Posterior cingulate gyrus (tissue), 11 donors: ENCODE results near the gene TMEM186.
"Not testable (repeated sequence)": the region's sequence is repeated elsewhere in the genome, so short reads cannot be mapped to it uniquely, and the experiment has no call there.

Experiments
- DNase-seq, 10 donors: peaks; one replicate each; pipeline versions ENCODE4 v3.0.0 to v3.0.0-alpha.2; 2020 to 2021; ENCODE audit warnings: mixed read lengths in 3 of 10
- intact Hi-C: fragments of 100-400 bp; cut with DNase I; formaldehyde crosslinking; loops from one replicate; pipeline ENCODE4 v1.15.1; 2023

TMEM186 gene, protein sequence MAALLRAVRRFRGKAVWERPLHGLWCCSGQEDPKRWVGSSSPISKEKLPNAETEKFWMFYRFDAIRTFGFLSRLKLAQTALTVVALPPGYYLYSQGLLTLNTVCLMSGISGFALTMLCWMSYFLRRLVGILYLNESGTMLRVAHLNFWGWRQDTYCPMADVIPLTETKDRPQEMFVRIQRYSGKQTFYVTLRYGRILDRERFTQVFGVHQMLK

DNA sequence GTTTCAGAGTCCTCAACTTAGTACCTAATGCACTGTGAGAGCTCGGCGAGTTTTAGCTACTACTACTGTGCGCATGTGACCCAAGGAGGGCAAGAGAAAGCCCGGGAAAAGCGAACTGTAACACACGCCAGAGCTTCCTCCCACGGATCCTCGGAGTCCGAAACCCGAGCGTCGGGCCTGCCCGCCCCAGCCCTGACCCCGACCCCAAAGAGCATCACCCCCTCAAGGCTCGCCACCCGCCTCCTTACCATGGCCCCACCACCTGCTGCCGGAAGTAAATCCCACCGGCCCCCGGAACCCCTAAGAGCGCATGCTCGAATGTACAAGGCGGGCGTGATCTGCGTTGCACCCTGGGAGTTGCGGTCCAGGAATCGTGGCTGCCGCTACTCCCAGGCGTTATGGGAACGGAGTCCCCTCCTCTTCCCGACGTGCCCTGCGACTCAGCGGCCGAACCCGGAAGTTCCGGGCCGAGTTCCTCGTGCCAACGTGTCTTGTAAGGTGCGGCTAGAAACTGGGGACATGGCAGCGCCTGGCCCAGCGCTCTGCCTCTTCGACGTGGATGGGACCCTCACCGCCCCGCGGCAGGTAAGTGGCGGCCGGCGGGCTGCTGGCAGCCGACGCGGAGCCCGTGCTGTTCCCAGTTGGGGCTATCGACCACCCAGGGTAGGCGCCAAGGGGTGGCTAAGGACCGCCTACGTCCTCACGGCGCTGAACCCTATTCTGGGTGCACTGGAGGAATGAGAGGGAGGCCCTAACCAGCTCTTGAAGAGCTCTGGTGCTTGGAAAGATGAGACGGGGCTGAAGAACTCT lies at the start of gene TMEM186, which contains the start of gene PMM2:
Gene TMEM186 (minus strand): TSS at position 276 of the 810 bp plus-strand sequence. CDS start 25 bp downstream, at position 251.
Gene PMM2 (plus strand): TSS at position 476 of the 810 bp plus-strand sequence. CDS start 44 bp downstream, at position 520.
- peak; percentile 98 to 100 (median 98) for DNase-seq
- intact Hi-C loops, result loop anchor here (5.0 kb wide), 3 partner anchors 65 to 125 kb away; partner anchors contain the start of genes ABAT and LITAFD

GRCh38 chr16:8847145-8847544 lies 49.7 kb upstream of the TMEM186 start:
- DNase-seq, result peak in 2 of 10 donors; percentile 37 to 39

DNA sequence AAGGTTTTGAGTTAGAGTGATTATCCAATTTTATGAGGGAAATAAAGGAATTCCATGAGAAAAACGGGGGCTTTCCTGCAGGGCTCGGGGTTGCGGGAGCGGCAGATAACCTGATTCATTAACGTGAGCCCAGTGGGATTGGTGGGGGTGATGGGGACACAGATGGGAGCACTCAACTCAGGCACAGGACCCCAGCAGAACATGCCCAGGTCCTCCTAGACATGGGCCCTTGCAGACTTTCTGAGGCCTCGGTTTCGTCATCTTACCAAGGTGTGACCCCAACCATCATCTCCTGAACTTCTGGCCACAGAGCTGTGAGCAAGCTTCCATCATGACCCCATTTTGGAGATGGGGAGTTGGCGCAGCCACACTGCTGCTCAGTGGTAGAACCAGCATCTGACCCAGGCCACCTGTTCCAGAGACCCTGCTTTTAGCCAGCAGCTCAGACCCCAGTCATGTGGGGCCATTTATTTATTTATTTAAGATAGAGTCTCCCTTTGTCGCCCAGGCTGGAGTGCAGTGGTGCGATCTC lies 49.0 kb upstream of the TMEM186 start:
- peak in 2 of 10 donors; percentile 36 to 56 for DNase-seq
- intact Hi-C loops, result no loop called here

More at GRCh38 chr16:8847145-8847544, 49.7 kb upstream of the TMEM186 start:
- intact Hi-C loops, result no loop called here

GRCh38 chr16:8845699-8846298 lies 48.4 kb upstream of the TMEM186 start:
- intact Hi-C loops, result no loop called here

GRCh38 chr16:8843296-8843695 lies 45.9 kb upstream of the TMEM186 start:
- DNase-seq, intact Hi-C loops: not testable (repeated sequence)

More at GRCh38 chr16:8845699-8846298, 48.4 kb upstream of the TMEM186 start:
- peak in 2 of 10 donors; percentile 26 to 71 for DNase-seq

GRCh38 chr16:8842016-8842415 lies 44.6 kb upstream of the TMEM186 start:
- intact Hi-C loops, DNase-seq: not testable (repeated sequence)

- DNase-seq, intact Hi-C loops: not testable (repeated sequence)
Measured at GRCh38 chr16:8837594-8837993, 40.2 kb upstream of the TMEM186 start.

DNA sequence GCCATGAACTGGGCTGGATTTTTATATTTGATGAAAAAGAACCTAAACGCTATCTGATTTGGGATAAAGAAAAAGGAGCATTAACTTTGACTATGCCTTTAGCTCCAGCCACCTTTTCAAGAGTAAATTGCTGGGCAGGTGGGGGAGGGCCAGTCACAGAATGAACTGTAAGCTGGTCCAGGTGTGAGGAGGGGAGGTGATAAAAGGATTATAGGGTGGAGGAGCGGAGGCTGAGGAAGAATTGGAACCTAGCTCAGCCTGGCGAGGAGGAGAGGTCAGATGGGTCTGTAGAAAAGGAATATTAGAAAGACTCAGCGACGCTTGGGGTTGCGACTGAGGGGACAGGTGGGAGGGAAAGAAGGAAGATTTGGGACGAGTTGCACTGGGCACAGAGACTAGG lies 39.4 kb upstream of the TMEM186 start:
- DNase-seq, intact Hi-C loops: not testable (repeated sequence)

DNA sequence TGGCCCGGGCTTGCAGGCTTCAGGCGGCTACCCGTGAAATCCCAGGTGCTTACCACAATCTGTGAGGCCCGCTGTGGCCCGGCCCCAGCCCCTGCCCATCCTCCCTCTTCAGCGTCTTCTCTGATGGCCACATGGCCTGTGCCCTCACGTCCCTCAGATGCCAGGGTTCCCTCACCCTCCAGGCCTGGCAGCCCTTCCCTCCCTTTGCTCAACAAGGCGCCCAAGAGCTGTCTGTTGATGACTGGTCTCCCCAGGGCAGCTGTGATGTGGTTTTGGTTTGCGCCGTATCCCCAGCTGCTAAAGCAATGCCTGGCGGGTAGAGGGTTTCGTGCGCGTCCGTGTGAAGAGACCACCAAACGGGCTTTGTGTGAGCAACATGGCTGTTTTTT lies 35.3 kb upstream of the TMEM186 start:
- no peak for DNase-seq
- intact Hi-C loops, result no loop called here

- DNase-seq, result no peak
- intact Hi-C loops, result no loop called here
Measured at GRCh38 chr16:8831871-8832716, 34.7 kb upstream of the TMEM186 start.

DNA sequence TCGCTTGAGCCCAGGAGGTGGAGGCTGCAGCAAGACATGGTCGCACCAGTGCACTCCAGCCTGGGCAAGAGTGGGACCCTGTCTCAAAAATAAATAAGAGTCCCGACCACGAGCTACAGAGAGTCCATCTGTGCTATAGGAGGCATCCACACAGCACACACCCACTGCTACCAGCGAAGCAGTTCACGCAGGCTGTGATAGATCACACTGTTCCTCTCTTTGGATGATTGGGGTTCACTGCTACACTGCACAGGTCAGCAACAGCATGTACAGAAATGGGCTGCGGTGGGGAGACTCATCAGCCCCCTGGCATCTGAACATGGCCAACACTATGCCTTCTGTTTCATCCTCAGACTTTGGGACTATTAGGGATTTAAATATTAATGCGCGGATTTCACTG lies 34.0 kb upstream of the TMEM186 start:
- DNase-seq, result no peak
- intact Hi-C loops, result no loop called here

GRCh38 chr16:8828541-8829165 lies 31.2 kb upstream of the TMEM186 start:
- DNase-seq, result no peak
- intact Hi-C loops, result no loop called here

GRCh38 chr16:8826278-8826879 lies 28.9 kb upstream of the TMEM186 start:
- DNase-seq, result no peak
- intact Hi-C loops, result no loop called here

DNA sequence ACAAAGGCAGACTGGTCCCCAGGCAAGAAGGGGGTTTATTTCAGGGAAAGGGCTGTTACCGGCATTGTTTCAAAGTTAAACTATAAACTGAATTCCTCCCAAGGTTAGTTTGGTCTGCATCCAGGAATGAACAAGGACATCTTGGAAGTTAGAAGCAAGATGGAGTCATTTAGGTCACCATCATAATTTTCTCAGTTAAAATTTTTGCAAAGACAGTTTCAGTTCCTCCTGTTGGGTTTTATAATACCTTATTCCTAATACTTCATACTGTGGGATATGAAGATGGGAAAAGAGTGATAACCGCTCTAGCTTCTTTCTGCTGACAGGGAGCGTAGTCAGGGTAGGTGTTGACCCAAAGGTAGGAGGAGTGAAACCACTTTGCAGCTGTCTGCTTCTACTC lies 25.0 kb upstream of the TMEM186 start:
- no peak for DNase-seq
- intact Hi-C loops, result no loop called here

DNA sequence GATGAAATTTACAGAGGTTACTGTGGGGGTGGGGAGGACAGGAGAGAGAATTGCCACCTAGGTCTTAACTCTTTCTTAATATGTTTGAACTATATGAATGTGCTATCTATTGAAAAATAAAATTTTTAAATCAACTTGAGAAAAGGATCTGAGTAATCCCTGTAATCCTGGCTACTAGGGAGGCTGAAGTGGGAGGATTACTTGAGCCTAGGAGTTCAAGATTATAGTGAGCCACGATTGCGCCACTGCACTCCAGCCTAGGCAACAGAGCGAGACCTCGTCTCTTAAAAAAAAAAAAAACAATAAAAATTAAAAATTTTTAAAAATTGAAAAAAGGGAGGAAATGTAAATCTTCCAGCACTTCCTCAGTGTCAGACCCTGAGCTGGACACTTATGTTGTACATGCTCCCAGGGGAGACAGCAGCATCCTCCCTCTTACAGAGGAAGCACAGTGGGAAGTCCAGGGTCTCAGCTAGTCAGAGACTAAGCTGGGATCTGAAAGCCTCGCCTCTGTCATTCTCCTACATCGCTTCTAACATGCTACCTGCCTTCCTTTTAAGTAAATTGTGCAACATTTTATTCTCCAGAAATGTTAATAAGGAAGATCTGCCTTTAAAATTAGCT lies 22.1 kb upstream of the TMEM186 start:
- intact Hi-C loops, result no loop called here
- no peak for DNase-seq

DNA sequence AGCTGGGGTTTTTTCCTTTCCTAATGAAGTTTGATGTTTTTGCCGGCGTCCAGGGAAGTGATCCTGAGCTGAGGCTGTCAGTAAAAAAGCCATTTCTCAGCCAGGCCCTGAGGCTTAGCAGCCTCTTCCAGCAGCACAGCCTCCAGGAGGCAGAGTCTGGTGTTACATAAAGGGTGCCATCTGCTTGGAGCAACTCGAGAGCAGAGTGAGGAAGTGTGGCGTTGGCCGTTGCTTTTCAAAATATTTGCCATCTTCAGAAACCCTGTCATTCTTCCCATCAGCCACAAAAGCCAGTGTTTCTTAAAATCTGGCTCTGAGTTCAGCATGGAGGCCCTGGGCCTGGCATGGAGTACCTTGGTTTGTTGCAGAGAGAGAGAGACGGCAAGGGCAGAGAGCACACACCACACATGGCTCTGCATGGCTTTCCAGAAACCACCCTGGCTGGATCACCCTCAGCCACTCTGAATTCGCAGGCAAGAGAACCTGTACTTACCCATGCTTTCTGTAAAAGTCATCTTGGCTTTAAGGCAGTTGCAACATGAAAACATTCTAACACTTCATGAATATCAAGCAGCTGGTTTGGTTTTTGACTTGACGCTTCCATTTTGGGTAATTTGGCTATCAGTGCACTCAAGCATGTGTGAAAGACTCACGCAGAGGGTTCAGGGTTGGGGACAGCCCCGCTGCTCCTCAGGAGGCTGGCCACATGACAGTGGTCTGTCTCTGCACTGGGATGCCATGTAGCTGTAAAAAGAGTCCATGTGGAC lies 21.2 kb upstream of the TMEM186 start:
- intact Hi-C loops, result no loop called here
- DNase-seq, result peak in 2 of 10 donors; percentile 3 to 81

- intact Hi-C loops, result no loop called here
Measured at GRCh38 chr16:8816967-8817655, 19.7 kb upstream of the TMEM186 start.

More at GRCh38 chr16:8816967-8817655, 19.7 kb upstream of the TMEM186 start:
- DNase-seq, result no peak
